ENCODE data around the gene GPR37L1.

- TF ChIP-seq POLR2A (IDR thresholded peaks at IDR 0.05) (no peak), CTCF (IDR thresholded peaks at IDR 0.05) (no peak), EP300 (IDR thresholded peaks at IDR 0.05) (no peak)
These were observed 34.5 kb upstream of the GPR37L1 start for GRCh38 chr1:202088206-202088605.
